HepG2 (cell line): Measurements from ENCODE around the gene CCDC9B. TPM values are rescaled to one million over a fixed set of nuclear protein-coding genes. Genes with fewer than 3 reads are reported as not detected.

Source experiments
- ESRRA ChIP-seq: sonication (generic); formaldehyde crosslinking; IDR thresholded peaks from 2 replicates; pipeline ENCODE4 v1.5.1; 2020; ENCODE audit warnings: mild to moderate bottlenecking, low read depth, missing genetic modification reagents
- IKZF5 ChIP-seq: IDR thresholded peaks from 2 replicates; pipeline ENCODE4 v1.6.1; 2018; ENCODE audit warnings: missing genetic modification reagents, mild to moderate bottlenecking, missing compliant biosample characterization
- KLF12 ChIP-seq: sonication (generic); formaldehyde crosslinking; IDR thresholded peaks from 2 replicates; pipeline ENCODE4 v1.4.0; 2020; ENCODE audit warnings: missing genetic modification reagents, borderline replicate concordance
- KLF13 ChIP-seq: sonication (generic); formaldehyde crosslinking; IDR thresholded peaks from 2 replicates; pipeline ENCODE4 v1.4.0; 2020; ENCODE audit warnings: mild to moderate bottlenecking, missing genetic modification reagents
- KMT2B ChIP-seq: IDR thresholded peaks from 2 replicates; pipeline ENCODE4 v1.6.1; 2016; ENCODE audit warnings: missing genetic modification reagents, missing compliant biosample characterization
- MAX ChIP-seq: IDR thresholded peaks from 2 replicates; pipeline ENCODE4 v1.6.1; 2012; ENCODE audit warnings: inconsistent platforms
- PAX8 ChIP-seq: sonication (generic); formaldehyde crosslinking; IDR thresholded peaks from 2 replicates; pipeline ENCODE4 v1.8.0; 2022; ENCODE audit warnings: mild to moderate bottlenecking, missing genetic modification reagents, borderline replicate concordance
- SALL2 ChIP-seq: sonication (generic); formaldehyde crosslinking; IDR thresholded peaks from 2 replicates; pipeline ENCODE4 v1.8.1; 2023; ENCODE audit warnings: mild to moderate bottlenecking, missing genetic modification reagents, inconsistent platforms
- ZFP41 ChIP-seq: sonication (generic); formaldehyde crosslinking; IDR thresholded peaks from 2 replicates; pipeline ENCODE4 v1.4.0; 2020; ENCODE audit warnings: mild to moderate bottlenecking, missing genetic modification reagents, borderline replicate concordance
- ZNF318 ChIP-seq: sonication (generic); formaldehyde crosslinking; IDR thresholded peaks from 2 replicates; pipeline ENCODE4 v1.4.0; 2020; ENCODE audit warnings: mild to moderate bottlenecking, missing genetic modification reagents
- ZNF782 ChIP-seq: sonication (generic); formaldehyde crosslinking; IDR thresholded peaks from 2 replicates; pipeline ENCODE4 v1.4.0; 2020; ENCODE audit warnings: missing genetic modification reagents, mild to moderate bottlenecking, borderline replicate concordance
- polyA plus RNA-seq, 8 experiments: library from polyadenylated mRNA; depleted of rRNA in 3 of 8; stranded (reverse) in 7 of 8; unstranded in 1 of 8; fragments of >200 nt; fragmentation: Illumina TruSeq in 4 of 8; extraction: Trizol in 4 of 8; gene quantifications; 2 replicates each; pipeline versions ENCODE4 v1.2.1 to v1.2.3, GENCODE V29; 2011 to 2016; ENCODE audit warnings: low read depth in 4 of 8, missing spikeins in 1 of 8, mixed read lengths in 1 of 8; ENCODE audit not compliant: insufficient read depth in 1 of 8
- total RNA-seq, 5 experiments: library from RNA; depleted of rRNA; stranded (reverse); fragments of >200 nt; fragmentation: Illumina TruSeq; extraction: Trizol; gene quantifications; 2 replicates each; pipeline ENCODE4 v1.2.3, GENCODE V29; 2016; ENCODE audit warnings: low read depth in 1 of 5
- TF ChIP-seq, protein P1 (sequence below), 2 experiments: sonication (generic) in 1 of 2; formaldehyde crosslinking in 1 of 2; IDR thresholded peaks; 2 replicates each; pipeline versions ENCODE4 v1.4.0 to v1.6.1; 2016 to 2020; ENCODE audit warnings: borderline replicate concordance in 1 of 2, low read depth in 1 of 2, mild to moderate bottlenecking in 1 of 2, missing genetic modification reagents in 1 of 2
- TF ChIP-seq, protein P2 (sequence below): sonication (generic); formaldehyde crosslinking; IDR thresholded peaks from 2 replicates; pipeline ENCODE4 v1.4.0; 2020; ENCODE audit warnings: mild to moderate bottlenecking, missing genetic modification reagents

Gene CCDC9B
- total and polyA plus RNA-seq, 2 of the 13 experiments (the other 11 are each of a cell fraction or from before 2014, with no cell fraction given), result 0.98 to 1.6 TPM

GRCh38 chr15:40323239-40323952 lies 17.3 kb downstream of the CCDC9B start, which contains the start of gene INAFM2 (continued):
- no peak for TF ChIP-seq ZNF318 (CRISPR knock-in tag)
- TF ChIP-seq PAX8 (CRISPR knock-in tag), result 0 out of 2 replicates have a peak, but pooled peaks have one; percentile 65
- TF ChIP-seq KLF12 (CRISPR knock-in tag), result peak; percentile 47; the same call in 1 of the 2 replicates
- TF ChIP-seq MAX, result peak; percentile 94
- no peak for TF ChIP-seq ZNF782
- no peak; the same call in 1 of the 2 replicates for TF ChIP-seq KMT2B (CRISPR knock-in tag)
- TF ChIP-seq, protein P1, sequence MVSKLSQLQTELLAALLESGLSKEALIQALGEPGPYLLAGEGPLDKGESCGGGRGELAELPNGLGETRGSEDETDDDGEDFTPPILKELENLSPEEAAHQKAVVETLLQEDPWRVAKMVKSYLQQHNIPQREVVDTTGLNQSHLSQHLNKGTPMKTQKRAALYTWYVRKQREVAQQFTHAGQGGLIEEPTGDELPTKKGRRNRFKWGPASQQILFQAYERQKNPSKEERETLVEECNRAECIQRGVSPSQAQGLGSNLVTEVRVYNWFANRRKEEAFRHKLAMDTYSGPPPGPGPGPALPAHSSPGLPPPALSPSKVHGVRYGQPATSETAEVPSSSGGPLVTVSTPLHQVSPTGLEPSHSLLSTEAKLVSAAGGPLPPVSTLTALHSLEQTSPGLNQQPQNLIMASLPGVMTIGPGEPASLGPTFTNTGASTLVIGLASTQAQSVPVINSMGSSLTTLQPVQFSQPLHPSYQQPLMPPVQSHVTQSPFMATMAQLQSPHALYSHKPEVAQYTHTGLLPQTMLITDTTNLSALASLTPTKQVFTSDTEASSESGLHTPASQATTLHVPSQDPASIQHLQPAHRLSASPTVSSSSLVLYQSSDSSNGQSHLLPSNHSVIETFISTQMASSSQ (IDR thresholded peaks at IDR 0.05; ENCODE audit: low read depth), result no peak
- TF ChIP-seq, protein P1 (CRISPR knock-in tag; IDR thresholded peaks at IDR 0.05; ENCODE audit: borderline replicate concordance), result peak; percentile 33; the same call in 1 of the 2 replicates
- peak; percentile 20; the same call in 1 of the 2 replicates for TF ChIP-seq ESRRA (CRISPR knock-in tag)
- TF ChIP-seq ZFP41 (CRISPR knock-in tag), result no peak
- TF ChIP-seq SALL2 (CRISPR knock-in tag), result peak; percentile 89
- TF ChIP-seq, protein P2, sequence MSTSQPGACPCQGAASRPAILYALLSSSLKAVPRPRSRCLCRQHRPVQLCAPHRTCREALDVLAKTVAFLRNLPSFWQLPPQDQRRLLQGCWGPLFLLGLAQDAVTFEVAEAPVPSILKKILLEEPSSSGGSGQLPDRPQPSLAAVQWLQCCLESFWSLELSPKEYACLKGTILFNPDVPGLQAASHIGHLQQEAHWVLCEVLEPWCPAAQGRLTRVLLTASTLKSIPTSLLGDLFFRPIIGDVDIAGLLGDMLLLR (CRISPR knock-in tag), result peak; percentile 76; the same call in 1 of the 2 replicates
- TF ChIP-seq KLF13, result no peak
- peak; percentile 79; the same call in 1 of the 2 replicates for TF ChIP-seq IKZF5 (CRISPR knock-in tag)
